Loucy (cell line): ENCODE data around the gene POLR3B.

ENCODE experiments used
- H2AFZ ChIP-seq: fragments of 200-600 bp; sonication (generic); 2 replicates; pipeline ENCODE4 v1.6.0; 2016; ENCODE audit warnings: antibody characterized with exemption, mild to moderate bottlenecking, low read length, moderate library complexity
- H3F3A ChIP-seq: fragments of 200-600 bp; 2 replicates; pipeline ENCODE4 v1.6.0; 2016; ENCODE audit warnings: antibody characterized with exemption, low read depth, mild to moderate bottlenecking
- H3K27me3 ChIP-seq: fragments of 200-600 bp; sonication (generic); 2 replicates; pipeline ENCODE4 v1.6.1; 2014; ENCODE audit warnings: low read length, mild to moderate bottlenecking; ENCODE audit not compliant: insufficient read depth, poor library complexity, severe bottlenecking
- H3K36me3 ChIP-seq: fragments of 200-600 bp; sonication (generic); 2 replicates; pipeline ENCODE4 v1.6.1; 2016; ENCODE audit warnings: low read length; ENCODE audit not compliant: insufficient read depth
- H3K4me1 ChIP-seq: fragments of 200-600 bp; sonication (generic); 2 replicates; pipeline ENCODE4 v1.5.1; 2014; ENCODE audit warnings: low read length, mild to moderate bottlenecking; ENCODE audit not compliant: insufficient read depth, poor library complexity, severe bottlenecking
- H3K4me2 ChIP-seq: fragments of 200-600 bp; sonication (generic); 2 replicates; pipeline ENCODE4 v1.6.0; 2014; ENCODE audit warnings: antibody characterized with exemption, low read length, low read depth, mild to moderate bottlenecking; ENCODE audit not compliant: poor library complexity, severe bottlenecking
- H3K4me3 ChIP-seq: fragments of 200-600 bp; sonication (generic); 2 replicates; pipeline ENCODE4 v1.5.1; 2014; ENCODE audit warnings: low read length, mild to moderate bottlenecking, mixed read lengths; ENCODE audit not compliant: poor library complexity, severe bottlenecking
- H3K79me2 ChIP-seq: fragments of 200-600 bp; sonication (generic); 2 replicates; pipeline ENCODE4 v1.6.1; 2014; ENCODE audit warnings: low read length; ENCODE audit not compliant: insufficient read depth
- H3K9ac ChIP-seq: fragments of 200-600 bp; sonication (generic); 2 replicates; pipeline ENCODE4 v1.6.0; 2014; ENCODE audit warnings: mild to moderate bottlenecking, low read depth, low read length, moderate library complexity; ENCODE audit not compliant: poor library complexity, severe bottlenecking
- H3K9me2 ChIP-seq: fragments of 200-600 bp; sonication (generic); replicated peaks from 2 replicates; pipeline ENCODE4 v1.6.1; 2016; ENCODE audit warnings: low read depth, low read length, mixed read lengths
- H3K9me3 ChIP-seq: fragments of 200-600 bp; sonication (generic); 2 replicates; pipeline ENCODE4 v1.6.1; 2014; ENCODE audit warnings: mild to moderate bottlenecking, antibody characterized with exemption, low read length, low read depth; ENCODE audit not compliant: insufficient read depth
- H4K20me1 ChIP-seq: fragments of 200-600 bp; sonication (generic); 2 replicates; pipeline ENCODE4 v1.6.0; 2014; ENCODE audit warnings: antibody characterized with exemption, low read length, mild to moderate bottlenecking; ENCODE audit not compliant: insufficient read depth, poor library complexity, severe bottlenecking
- EZH2phosphoT487 ChIP-seq: fragments of 200-600 bp; IDR thresholded peaks from 2 replicates; pipeline ENCODE4 v1.6.1; 2018; ENCODE audit warnings: antibody characterized with exemption, mild to moderate bottlenecking, moderate library complexity, borderline replicate concordance
- TF ChIP-seq, protein P1 (sequence below): fragments of 200-600 bp; sonication (generic); conservative IDR thresholded peaks from 2 replicates; pipeline ENCODE4 v1.5.1; 2014; ENCODE audit warnings: mild to moderate bottlenecking, antibody characterized with exemption, low read length

Gene POLR3B

DNA sequence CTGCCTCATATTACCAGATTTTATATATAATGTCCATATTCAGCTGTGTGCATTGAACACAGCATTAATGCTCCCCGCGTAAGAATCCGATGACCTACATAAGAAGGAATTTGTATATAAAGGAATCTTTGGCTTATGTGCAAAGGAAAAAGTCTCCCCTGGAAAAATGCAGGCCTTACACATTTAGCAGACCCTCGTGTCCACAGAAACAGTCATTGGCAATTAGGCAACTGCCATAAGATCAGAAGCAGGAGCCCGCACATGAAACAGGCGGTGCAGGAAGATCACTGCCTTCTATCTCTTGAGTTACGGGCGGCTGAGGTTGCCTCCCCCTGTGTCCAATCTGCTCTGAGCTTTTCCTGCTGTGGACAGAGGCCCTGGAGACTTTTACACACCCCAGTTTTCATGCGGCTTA is 162.1 kb downstream of the POLR3B start:
- Histone ChIP-seq H3K4me1 (no peaks in the 10 kb centered on the region), H4K20me1 (no peaks in the 10 kb centered on the region), H3K9ac (no peak overlapping the region), H3K9me2 (no peaks in the 10 kb centered on the region), H3K4me3 (no peak overlapping the region), H3K27me3 (no peaks in the 10 kb centered on the region), H3K36me3 (no peaks in the 10 kb centered on the region), H2AFZ (no peak overlapping the region), H3F3A (no peaks in the 10 kb centered on the region), H3K4me2 (no peak overlapping the region), H3K79me2 (no peaks in the 10 kb centered on the region), H3K9me3 (no peaks in the 10 kb centered on the region)
- TF ChIP-seq, protein P1, sequence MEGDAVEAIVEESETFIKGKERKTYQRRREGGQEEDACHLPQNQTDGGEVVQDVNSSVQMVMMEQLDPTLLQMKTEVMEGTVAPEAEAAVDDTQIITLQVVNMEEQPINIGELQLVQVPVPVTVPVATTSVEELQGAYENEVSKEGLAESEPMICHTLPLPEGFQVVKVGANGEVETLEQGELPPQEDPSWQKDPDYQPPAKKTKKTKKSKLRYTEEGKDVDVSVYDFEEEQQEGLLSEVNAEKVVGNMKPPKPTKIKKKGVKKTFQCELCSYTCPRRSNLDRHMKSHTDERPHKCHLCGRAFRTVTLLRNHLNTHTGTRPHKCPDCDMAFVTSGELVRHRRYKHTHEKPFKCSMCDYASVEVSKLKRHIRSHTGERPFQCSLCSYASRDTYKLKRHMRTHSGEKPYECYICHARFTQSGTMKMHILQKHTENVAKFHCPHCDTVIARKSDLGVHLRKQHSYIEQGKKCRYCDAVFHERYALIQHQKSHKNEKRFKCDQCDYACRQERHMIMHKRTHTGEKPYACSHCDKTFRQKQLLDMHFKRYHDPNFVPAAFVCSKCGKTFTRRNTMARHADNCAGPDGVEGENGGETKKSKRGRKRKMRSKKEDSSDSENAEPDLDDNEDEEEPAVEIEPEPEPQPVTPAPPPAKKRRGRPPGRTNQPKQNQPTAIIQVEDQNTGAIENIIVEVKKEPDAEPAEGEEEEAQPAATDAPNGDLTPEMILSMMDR: no peak
- no peak for TF ChIP-seq EZH2phosphoT487

DNA sequence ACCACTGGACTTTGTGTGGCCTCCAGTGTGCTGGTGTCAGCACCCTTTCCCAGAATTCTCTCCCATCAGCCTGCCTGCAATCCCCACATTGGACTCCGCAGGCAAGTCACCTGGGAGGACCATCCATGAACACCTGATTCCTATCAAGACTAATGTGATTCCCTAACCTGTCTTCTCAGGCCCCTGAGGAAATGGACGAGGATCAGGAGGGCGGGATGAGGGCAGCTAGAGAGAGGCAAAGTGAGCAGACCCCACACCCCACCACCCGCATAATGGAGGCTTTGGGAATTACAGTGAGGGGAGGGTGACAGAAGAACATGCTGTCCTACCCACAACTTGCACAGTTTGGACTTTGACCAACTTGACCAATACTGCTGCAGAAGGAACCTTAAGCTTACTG is 164.4 kb downstream of the POLR3B start:
- Histone ChIP-seq H3K27me3 (no peaks in the 10 kb centered on the region), H3K9ac (no peak overlapping the region), H3K4me3 (no peak overlapping the region), H3F3A (no peaks in the 10 kb centered on the region), H3K9me3 (no peaks in the 10 kb centered on the region), H3K79me2 (no peaks in the 10 kb centered on the region), H3K9me2 (no peaks in the 10 kb centered on the region), H3K4me1 (no peaks in the 10 kb centered on the region), H3K36me3 (no peaks in the 10 kb centered on the region), H4K20me1 (no peaks in the 10 kb centered on the region), H2AFZ (no peak overlapping the region), H3K4me2 (no peak overlapping the region)
- TF ChIP-seq EZH2phosphoT487: no peak
- TF ChIP-seq, protein P1: no peak

DNA sequence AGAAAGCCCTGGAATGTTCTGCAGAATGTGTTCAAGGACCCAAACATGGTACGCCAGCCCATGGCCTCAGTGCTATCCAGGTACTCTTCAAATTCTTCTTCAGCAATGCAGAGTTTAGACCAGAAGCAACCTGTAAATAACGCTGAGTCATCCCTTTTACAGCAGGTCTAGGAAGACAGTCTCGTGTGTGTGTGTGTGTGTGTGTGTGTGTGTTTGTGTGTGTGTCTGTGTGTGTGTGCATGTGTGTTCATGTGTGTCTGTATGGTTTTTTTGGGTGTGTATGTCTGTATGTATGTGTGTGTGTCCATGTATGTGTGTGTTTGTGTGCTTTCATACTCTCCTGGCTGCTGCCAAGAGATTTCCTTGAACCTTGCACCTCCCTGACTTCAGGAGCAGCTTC is 165.2 kb downstream of the POLR3B start:
- H3K4me2 ChIP-seq: no peak overlapping the region
- no peaks in the 10 kb centered on the region for H4K20me1 ChIP-seq
- TF ChIP-seq, protein P1: no peak
- no peak for TF ChIP-seq EZH2phosphoT487
- H3K27me3 ChIP-seq: no peaks in the 10 kb centered on the region
- H3K9ac ChIP-seq: no peak overlapping the region
- no peaks in the 10 kb centered on the region for H3K79me2 ChIP-seq
- H3K9me2 ChIP-seq: no peaks in the 10 kb centered on the region
- no peaks in the 10 kb centered on the region for H3K9me3 ChIP-seq
- H3K4me1 ChIP-seq: no peaks in the 10 kb centered on the region
- no peaks in the 10 kb centered on the region for H3K36me3 ChIP-seq
- no peak overlapping the region for H2AFZ ChIP-seq
- no peaks in the 10 kb centered on the region for H3F3A ChIP-seq
- no peak overlapping the region for H3K4me3 ChIP-seq
